HG03196 (cell line): ENCODE measurements around the gene MAZ.
"Not testable (repeated sequence)": the region's sequence is repeated elsewhere in the genome, so short reads cannot be mapped to it uniquely, and the experiment has no call there.

Experiments used
- ATAC-seq: cut with Tn5 transposase; IDR thresholded peaks from one replicate; pipeline ENCODE4 v1.9.1; 2021; ENCODE audit not compliant: unreplicated experiment

MAZ gene

GRCh38 chr16:29784157-29784556 is 22.2 kb upstream of the MAZ start:
- no peak for ATAC-seq

- ATAC-seq: no peak
Observed at GRCh38 chr16:29784901-29785500, 21.3 kb upstream of the MAZ start.

GRCh38 chr16:29787155-29787554 is 19.2 kb upstream of the MAZ start:
- ATAC-seq: not testable (repeated sequence)

GRCh38 chr16:29789775-29790182 is 16.6 kb upstream of the MAZ start:
- ATAC-seq: no peak

GRCh38 chr16:29790183-29790948 is 16.0 kb upstream of the MAZ start, which contains the start of gene KIF22:
TSS of gene KIF22 (plus strand) at chr16:29790751. CDS start at chr16:29790760, 9 bp downstream.
- ATAC-seq: peak; percentile 92

GRCh38 chr16:29790949-29791844 is 15.1 kb upstream of the MAZ start:
- no peak for ATAC-seq

GRCh38 chr16:29791845-29792807 is 14.2 kb upstream of the MAZ start:
- no peak for ATAC-seq

GRCh38 chr16:29793153-29793552 is 13.2 kb upstream of the MAZ start:
- ATAC-seq: not testable (repeated sequence)

GRCh38 chr16:29794231-29794710 is 12.1 kb upstream of the MAZ start:
- ATAC-seq: no peak

- ATAC-seq: no peak
Observed at GRCh38 chr16:29802416-29802935, 3.9 kb upstream of the MAZ start.

GRCh38 chr16:29804020-29804419 is 2.3 kb upstream of the MAZ start:
- ATAC-seq: no peak

- peak; percentile 0 for ATAC-seq
Observed at GRCh38 chr16:29804455-29805231, 1.7 kb upstream of the MAZ start.

GRCh38 chr16:29805232-29806098 is 864 bp upstream of the MAZ start:
- ATAC-seq: peak; percentile 51

GRCh38 chr16:29806641-29807425 is 504 bp downstream of the MAZ start:
- ATAC-seq: no peak

GRCh38 chr16:29807426-29808218 is 1.3 kb downstream of the MAZ start:
- ATAC-seq: peak; percentile 15

GRCh38 chr16:29808219-29808900 is 2.0 kb downstream of the MAZ start:
- no peak for ATAC-seq
